ENCODE results near the gene GATA5. TPM values are rescaled to one million over a fixed set of nuclear protein-coding genes. Genes with fewer than 3 reads are reported as not detected.

Gene GATA5
- total RNA-seq, 3 donors from 2014 or later = 0.73 TPM; not detected in 2

- H3K4me3 ChIP-seq = no peak overlapping the region
- intact Hi-C loops (cut with DNase I; ENCODE audit: low total_unique reads) = loop anchor here (10.0 kb wide), 1 partner anchor 109 kb away; no protein-coding TSS in a partner anchor
- no peak for DNase-seq (ENCODE audit: low spot score in 2 of 2)
- TF ChIP-seq POLR2A (IDR thresholded peaks at IDR 0.05) (no peak), POLR2AphosphoS5 (IDR thresholded peaks at IDR 0.05) (no peak), CTCF (IDR thresholded peaks at IDR 0.05) (no peak)
- H3K4me1 ChIP-seq = no peaks in the 10 kb centered on the region
- no peak overlapping the region for H3K27ac ChIP-seq
- H3K36me3 ChIP-seq = no peaks in the 10 kb centered on the region
- no peaks in the 10 kb centered on the region for H3K27me3 ChIP-seq
- no peaks in the 10 kb centered on the region for H3K9me3 ChIP-seq
Measured at GRCh38 chr20:62505337-62506045, 29.7 kb upstream of the GATA5 start.

GRCh38 chr20:62504323-62504722 is 28.5 kb upstream of the GATA5 start:
- H3K4me3 ChIP-seq = no peak overlapping the region
- intact Hi-C loops (cut with DNase I; ENCODE audit: low total_unique reads) = loop anchor here (10.0 kb wide), 1 partner anchor 110 kb away; no protein-coding TSS in a partner anchor

GRCh38 chr20:62503401-62504178 is 27.8 kb upstream of the GATA5 start:
- Histone ChIP-seq H3K27ac (no peak overlapping the region), H3K4me3 (no peak overlapping the region), H3K9me3 (no peaks in the 10 kb centered on the region), H3K4me1 (no peaks in the 10 kb centered on the region), H3K36me3 (no peaks in the 10 kb centered on the region), H3K27me3 (peaks cover 0 to 6% of the 10 kb centered on the region in 2 donors)
- intact Hi-C loops (cut with DNase I; ENCODE audit: low total_unique reads) = loop anchor here (10.0 kb wide), 1 partner anchor 111 kb away; no protein-coding TSS in a partner anchor
- no peak for DNase-seq (ENCODE audit: low spot score in 2 of 2)
- TF ChIP-seq CTCF (IDR thresholded peaks at IDR 0.05) (no peak), POLR2A (IDR thresholded peaks at IDR 0.05) (no peak), POLR2AphosphoS5 (IDR thresholded peaks at IDR 0.05) (no peak)

More at GRCh38 chr20:62504323-62504722, 28.5 kb upstream of the GATA5 start:
- no peak for TF ChIP-seq POLR2A (IDR thresholded peaks at IDR 0.05)
- TF ChIP-seq POLR2AphosphoS5 (IDR thresholded peaks at IDR 0.05) = no peak
- no peak for TF ChIP-seq CTCF (IDR thresholded peaks at IDR 0.05)
- Histone ChIP-seq H3K27me3 (peaks cover 0 to 1% of the 10 kb centered on the region in 2 donors), H3K27ac (no peak overlapping the region), H3K36me3 (no peaks in the 10 kb centered on the region), H3K9me3 (no peaks in the 10 kb centered on the region), H3K4me1 (no peaks in the 10 kb centered on the region)
- no peak for DNase-seq (ENCODE audit: low spot score in 2 of 2)

GRCh38 chr20:62502496-62503095 is 26.8 kb upstream of the GATA5 start:
- intact Hi-C loops (cut with DNase I; ENCODE audit: low total_unique reads) = loop anchor here (10.0 kb wide), 1 partner anchor 112 kb away; no protein-coding TSS in a partner anchor
- H3K27ac ChIP-seq = no peak overlapping the region
- no peak for TF ChIP-seq CTCF (IDR thresholded peaks at IDR 0.05)
- TF ChIP-seq POLR2AphosphoS5 (IDR thresholded peaks at IDR 0.05) = no peak
- no peaks in the 10 kb centered on the region for H3K4me1 ChIP-seq
- no peak for DNase-seq (ENCODE audit: low spot score in 2 of 2)
- H3K27me3 ChIP-seq = peaks cover 0 to 6% of the 10 kb centered on the region in 2 donors
- H3K36me3 ChIP-seq = no peaks in the 10 kb centered on the region
- no peak overlapping the region for H3K4me3 ChIP-seq
- no peaks in the 10 kb centered on the region for H3K9me3 ChIP-seq
